Astrocyte (in vitro differentiated cells and primary cell): Measurements from ENCODE around the gene WDR75. TPM values are rescaled to one million over a fixed set of nuclear protein-coding genes. Genes with fewer than 3 reads are reported as not detected.
A peak's percentile ranks its signal among the peaks of the same experiment; 100 is the strongest.

ENCODE experiments used
- DNase-seq: peaks from one replicate; pipeline ENCODE4 v3.0.0-alpha.2; 2010; ENCODE audit warnings: low read depth
- FAIRE-seq: peaks from 2 replicates; lab custom pipeline; 2011; peaks lifted over from hg19 to GRCh38; lab: Jason Lieb, UNC
- H2AFZ ChIP-seq: 2 replicates; pipeline ENCODE4 v1.6.0; 2012; ENCODE audit warnings: low read depth, low read length, inconsistent platforms
- H3K27ac ChIP-seq: 2 replicates; pipeline ENCODE4 v1.5.1; 2011; ENCODE audit warnings: low read depth, low read length, inconsistent platforms
- H3K27me3 ChIP-seq: 2 replicates; pipeline ENCODE4 v1.6.0; 2011; ENCODE audit warnings: low read length, inconsistent platforms; ENCODE audit not compliant: insufficient read depth
- H3K36me3 ChIP-seq: 2 replicates; pipeline ENCODE4 v1.5.1; 2011; ENCODE audit warnings: low read length, inconsistent platforms; ENCODE audit not compliant: insufficient read depth
- H3K4me1 ChIP-seq: 2 replicates; pipeline ENCODE4 v1.5.1; 2011; ENCODE audit warnings: low read length, inconsistent platforms; ENCODE audit not compliant: insufficient read depth
- H3K4me2 ChIP-seq: 2 replicates; pipeline ENCODE4 v1.6.0; 2012; ENCODE audit warnings: low read length, inconsistent platforms
- H3K4me3 ChIP-seq: 2 replicates; pipeline ENCODE4 v1.5.1; 2011; ENCODE audit warnings: low read depth, mild to moderate bottlenecking, low read length, inconsistent platforms; ENCODE audit not compliant: insufficient read depth
- H3K79me2 ChIP-seq: 2 replicates; pipeline ENCODE4 v1.6.0; 2012; ENCODE audit warnings: mild to moderate bottlenecking, low read length, inconsistent platforms; ENCODE audit not compliant: insufficient read depth
- H3K9ac ChIP-seq: 2 replicates; pipeline ENCODE4 v1.6.0; 2012; ENCODE audit warnings: mild to moderate bottlenecking, low read length, inconsistent platforms
- H3K9me3 ChIP-seq: 2 replicates; pipeline ENCODE4 v1.5.1; 2012; ENCODE audit warnings: low read depth, mild to moderate bottlenecking, low read length, inconsistent platforms; ENCODE audit not compliant: insufficient read depth
- H4K20me1 ChIP-seq: 2 replicates; pipeline ENCODE4 v1.6.0; 2012; ENCODE audit warnings: low read length, inconsistent platforms; ENCODE audit not compliant: insufficient read depth
- H3K27ac Mint-ChIP-seq: one replicate; pipeline ENCODE4 v1.8.0; 2021; ENCODE audit warnings: mild to moderate bottlenecking, mixed read lengths; ENCODE audit not compliant: unreplicated experiment
- H3K27me3 Mint-ChIP-seq: one replicate; pipeline ENCODE4 v1.8.0; 2021; ENCODE audit warnings: low read depth, mixed read lengths; ENCODE audit not compliant: unreplicated experiment
- H3K36me3 Mint-ChIP-seq: one replicate; pipeline ENCODE4 v1.8.0; 2021; ENCODE audit warnings: low read depth, mixed read lengths; ENCODE audit not compliant: unreplicated experiment
- H3K4me1 Mint-ChIP-seq: one replicate; pipeline ENCODE4 v1.8.0; 2021; ENCODE audit warnings: low read depth, mixed read lengths; ENCODE audit not compliant: unreplicated experiment
- H3K4me3 Mint-ChIP-seq: one replicate; pipeline ENCODE4 v1.8.0; 2021; ENCODE audit warnings: mild to moderate bottlenecking, moderate library complexity, mixed read lengths; ENCODE audit not compliant: unreplicated experiment
- H3K9me3 Mint-ChIP-seq: one replicate; pipeline ENCODE4 v1.8.0; 2021; ENCODE audit warnings: mild to moderate bottlenecking, mixed read lengths; ENCODE audit not compliant: unreplicated experiment
- EZH2 ChIP-seq: IDR thresholded peaks from 2 replicates; pipeline ENCODE4 v1.6.1; 2012; ENCODE audit warnings: mild to moderate bottlenecking, low read length, inconsistent platforms; ENCODE audit not compliant: insufficient read depth
- total RNA-seq: library from RNA; stranded (reverse); gene quantifications from 2 replicates; pipeline ENCODE4 v1.2.1, GENCODE V29; 2021
- TF ChIP-seq, protein P1 (sequence below): IDR thresholded peaks from 2 replicates; pipeline ENCODE4 v1.5.1; 2011; ENCODE audit warnings: low read depth, mild to moderate bottlenecking, inconsistent platforms, low read length, moderate library complexity; ENCODE audit not compliant: insufficient read depth

The WDR75 gene
- total RNA-seq, 1 donor from 2014 or later: 38.9 TPM

- FAIRE-seq (no peak), DNase-seq (peak; percentile 47)
- Mint-ChIP-seq H3K27ac (peak overlapping the region; percentile 83), H3K4me1 (peaks cover 37% of the 10 kb centered on the region), H3K36me3 (no peaks in the 10 kb centered on the region), H3K27me3 (no peaks in the 10 kb centered on the region), H3K9me3 (no peaks in the 10 kb centered on the region), H3K4me3 (no peak overlapping the region)
- Histone ChIP-seq H3K4me2 (peak overlapping the region; percentile 15), H3K27ac (peak overlapping the region; percentile 43), H3K9me3 (no peaks in the 10 kb centered on the region), H2AFZ (no peak overlapping the region), H3K4me1 (peaks cover 39% of the 10 kb centered on the region), H3K79me2 (no peaks in the 10 kb centered on the region), H3K4me3 (no peak overlapping the region), H3K36me3 (no peaks in the 10 kb centered on the region), H4K20me1 (no peaks in the 10 kb centered on the region), H3K9ac (no peak overlapping the region), H3K27me3 (no peaks in the 10 kb centered on the region)
- TF ChIP-seq EZH2: no peak
- TF ChIP-seq, protein P1, sequence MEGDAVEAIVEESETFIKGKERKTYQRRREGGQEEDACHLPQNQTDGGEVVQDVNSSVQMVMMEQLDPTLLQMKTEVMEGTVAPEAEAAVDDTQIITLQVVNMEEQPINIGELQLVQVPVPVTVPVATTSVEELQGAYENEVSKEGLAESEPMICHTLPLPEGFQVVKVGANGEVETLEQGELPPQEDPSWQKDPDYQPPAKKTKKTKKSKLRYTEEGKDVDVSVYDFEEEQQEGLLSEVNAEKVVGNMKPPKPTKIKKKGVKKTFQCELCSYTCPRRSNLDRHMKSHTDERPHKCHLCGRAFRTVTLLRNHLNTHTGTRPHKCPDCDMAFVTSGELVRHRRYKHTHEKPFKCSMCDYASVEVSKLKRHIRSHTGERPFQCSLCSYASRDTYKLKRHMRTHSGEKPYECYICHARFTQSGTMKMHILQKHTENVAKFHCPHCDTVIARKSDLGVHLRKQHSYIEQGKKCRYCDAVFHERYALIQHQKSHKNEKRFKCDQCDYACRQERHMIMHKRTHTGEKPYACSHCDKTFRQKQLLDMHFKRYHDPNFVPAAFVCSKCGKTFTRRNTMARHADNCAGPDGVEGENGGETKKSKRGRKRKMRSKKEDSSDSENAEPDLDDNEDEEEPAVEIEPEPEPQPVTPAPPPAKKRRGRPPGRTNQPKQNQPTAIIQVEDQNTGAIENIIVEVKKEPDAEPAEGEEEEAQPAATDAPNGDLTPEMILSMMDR: no peak
These were observed 31.6 kb upstream of the WDR75 start for GRCh38 chr2:189409647-189410046.

DNA sequence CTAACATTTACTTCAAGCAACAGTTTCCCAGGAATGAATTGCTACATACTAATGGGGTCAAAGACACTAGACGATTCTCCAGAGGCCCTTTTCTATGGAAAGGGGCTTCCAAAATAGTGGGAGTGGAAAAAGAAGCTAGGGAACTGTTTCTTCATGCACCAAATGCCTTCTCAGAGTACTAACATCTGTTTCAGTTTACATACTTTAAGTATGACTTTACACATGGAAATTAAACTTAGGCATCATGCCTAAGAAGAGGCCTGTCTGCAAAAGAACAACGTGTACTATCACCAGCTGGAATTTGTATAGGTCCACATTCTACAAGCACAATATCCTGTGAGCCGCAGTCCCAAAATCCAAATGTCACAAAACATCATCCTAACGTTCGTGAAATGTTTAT, 29.4 kb upstream of the WDR75 start:
- Mint-ChIP-seq H3K4me3 (no peak overlapping the region), H3K9me3 (no peaks in the 10 kb centered on the region), H3K4me1 (peaks cover 32% of the 10 kb centered on the region), H3K27ac (peak overlapping the region; percentile 84), H3K27me3 (no peaks in the 10 kb centered on the region), H3K36me3 (no peaks in the 10 kb centered on the region)
- H3K27me3 ChIP-seq: no peaks in the 10 kb centered on the region
- no peak overlapping the region for H3K4me3 ChIP-seq
- H3K9ac ChIP-seq: peak overlapping the region; percentile 68
- H3K9me3 ChIP-seq: no peaks in the 10 kb centered on the region
- H3K27ac ChIP-seq: peak overlapping the region; percentile 65
- peak; percentile 92 for DNase-seq
- TF ChIP-seq, protein P1: no peak
- no peak for TF ChIP-seq EZH2
- peak overlapping the region; percentile 61 for H3K4me2 ChIP-seq
- H3K4me1 ChIP-seq: peaks cover 38% of the 10 kb centered on the region
- H3K79me2 ChIP-seq: no peaks in the 10 kb centered on the region
- no peaks in the 10 kb centered on the region for H3K36me3 ChIP-seq
- peak; percentile 95 for FAIRE-seq
- no peaks in the 10 kb centered on the region for H4K20me1 ChIP-seq
- no peak overlapping the region for H2AFZ ChIP-seq

GRCh38 chr2:189412330-189412953, 28.8 kb upstream of the WDR75 start:
- Mint-ChIP-seq H3K4me1 (peaks cover 26% of the 10 kb centered on the region), H3K27me3 (no peaks in the 10 kb centered on the region), H3K9me3 (no peaks in the 10 kb centered on the region), H3K4me3 (no peak overlapping the region), H3K36me3 (no peaks in the 10 kb centered on the region), H3K27ac (no peak overlapping the region)
- no peaks in the 10 kb centered on the region for H4K20me1 ChIP-seq
- no peaks in the 10 kb centered on the region for H3K9me3 ChIP-seq
- no peak overlapping the region for H3K4me3 ChIP-seq
- peak overlapping the region; percentile 65 for H3K27ac ChIP-seq
- no peaks in the 10 kb centered on the region for H3K27me3 ChIP-seq
- peak overlapping the region; percentile 68 for H3K9ac ChIP-seq
- peak; percentile 76 for FAIRE-seq
- H3K4me1 ChIP-seq: peaks cover 33% of the 10 kb centered on the region
- TF ChIP-seq, protein P1: peak; percentile 78
- no peak for TF ChIP-seq EZH2
- peak; percentile 36 for DNase-seq
- H2AFZ ChIP-seq: no peak overlapping the region
- H3K4me2 ChIP-seq: peak overlapping the region; percentile 61
- no peaks in the 10 kb centered on the region for H3K79me2 ChIP-seq
- H3K36me3 ChIP-seq: no peaks in the 10 kb centered on the region
